Endothelial cell of umbilical vein (primary cell): ENCODE results near the gene CFAP20.

Source experiments
- CTCF ChIP-seq, 2 donors: IDR thresholded peaks; 1 replicate in 1 of 2; 2 replicates in 1 of 2; pipeline ENCODE4 v1.5.1; 2011; ENCODE audit warnings: low read length in 2 of 2, mild to moderate bottlenecking in 2 of 2, moderate library complexity in 2 of 2, control low read depth in 1 of 2, inconsistent platforms in 1 of 2, low read depth in 1 of 2; ENCODE audit not compliant: insufficient read depth in 1 of 2; ENCODE audit errors: extremely low read depth in 1 of 2
- POLR2A ChIP-seq: IDR thresholded peaks from 2 replicates; pipeline ENCODE4 v1.6.1; 2012; ENCODE audit warnings: low read depth, mild to moderate bottlenecking, control low read depth, low read length

GRCh38 chr16:58111302-58111627, 17.9 kb downstream of the CFAP20 start:
- TF ChIP-seq POLR2A (no peak), CTCF (IDR thresholded peaks at IDR 0.05; ENCODE audit: extremely low read depth in 1 of 2, insufficient read depth in 1 of 2, low read depth in 1 of 2, low read length in 2 of 2) (no peak)
